ENCODE data around the gene IRAK2.

The IRAK2 gene

GRCh38 chr3:10251006-10251405 is 86.3 kb downstream of the IRAK2 start:
- H3K4me1 ChIP-seq (ENCODE audit: control insufficient read depth in 1 of 2, insufficient read depth in 1 of 2, low read depth in 1 of 2, low read length in 1 of 2): peaks cover 63 to 64% of the 10 kb centered on the region in 2 experiments
- peak overlapping the region; percentile 58 for H3K27ac ChIP-seq

GRCh38 chr3:10253731-10254130 is 89.0 kb downstream of the IRAK2 start:
- H3K27me3 ChIP-seq: no peaks in the 10 kb centered on the region
- peak overlapping the region; percentile 63 for H3K27ac ChIP-seq
- no peak overlapping the region for H3K4me3 ChIP-seq (ENCODE audit: low read depth in 1 of 2, low read length in 1 of 2)
- H3K9me3 ChIP-seq: no peaks in the 10 kb centered on the region
- no peak for TF ChIP-seq CTCF (IDR thresholded peaks at IDR 0.05)
- peaks cover 53 to 56% of the 10 kb centered on the region in 2 experiments for H3K4me1 ChIP-seq (ENCODE audit: control insufficient read depth in 1 of 2, insufficient read depth in 1 of 2, low read depth in 1 of 2, low read length in 1 of 2)
- H3K36me3 ChIP-seq: peaks cover 34% of the 10 kb centered on the region

More at GRCh38 chr3:10251006-10251405, 86.3 kb downstream of the IRAK2 start:
- Histone ChIP-seq H3K4me3 (ENCODE audit: low read depth in 1 of 2, low read length in 1 of 2) (no peak overlapping the region), H3K27me3 (no peaks in the 10 kb centered on the region), H3K36me3 (peaks cover 24% of the 10 kb centered on the region), H3K9me3 (no peaks in the 10 kb centered on the region)
- TF ChIP-seq CTCF (IDR thresholded peaks at IDR 0.05): no peak

- Histone ChIP-seq H3K36me3 (peaks cover 54% of the 10 kb centered on the region), H3K4me1 (ENCODE audit: control insufficient read depth in 1 of 2, insufficient read depth in 1 of 2, low read depth in 1 of 2, low read length in 1 of 2) (peaks cover 32 to 35% of the 10 kb centered on the region in 2 experiments), H3K27ac (peak overlapping the region; percentile 63), H3K9me3 (no peaks in the 10 kb centered on the region), H3K4me3 (ENCODE audit: low read depth in 1 of 2, low read length in 1 of 2) (no peak overlapping the region), H3K27me3 (no peaks in the 10 kb centered on the region)
- TF ChIP-seq CTCF (IDR thresholded peaks at IDR 0.05): no peak
These were observed 91.1 kb downstream of the IRAK2 start for GRCh38 chr3:10255835-10256234.

- Histone ChIP-seq H3K27ac (peak overlapping the region; percentile 35), H3K4me3 (ENCODE audit: low read depth in 1 of 2, low read length in 1 of 2) (no peak overlapping the region), H3K27me3 (no peaks in the 10 kb centered on the region), H3K4me1 (ENCODE audit: control insufficient read depth in 1 of 2, insufficient read depth in 1 of 2, low read depth in 1 of 2, low read length in 1 of 2) (peaks cover 16 to 18% of the 10 kb centered on the region in 2 experiments), H3K9me3 (no peaks in the 10 kb centered on the region), H3K36me3 (peaks cover 45% of the 10 kb centered on the region)
- TF ChIP-seq CTCF (IDR thresholded peaks at IDR 0.05): no peak
These were observed 94.3 kb downstream of the IRAK2 start for GRCh38 chr3:10259036-10259435.

GRCh38 chr3:10259798-10260197 is 95.1 kb downstream of the IRAK2 start:
- Histone ChIP-seq H3K4me3 (ENCODE audit: low read depth in 1 of 2, low read length in 1 of 2) (no peak overlapping the region), H3K27ac (peak overlapping the region; percentile 35), H3K9me3 (no peaks in the 10 kb centered on the region), H3K27me3 (no peaks in the 10 kb centered on the region), H3K36me3 (peaks cover 40% of the 10 kb centered on the region), H3K4me1 (ENCODE audit: control insufficient read depth in 1 of 2, insufficient read depth in 1 of 2, low read depth in 1 of 2, low read length in 1 of 2) (peaks cover 9 to 11% of the 10 kb centered on the region in 2 experiments)
- TF ChIP-seq CTCF (IDR thresholded peaks at IDR 0.05): no peak
